A673 (cell line): ENCODE results near the gene DLX5. TPM values are rescaled to one million over a fixed set of nuclear protein-coding genes. Genes with fewer than 3 reads are reported as not detected.
"Not testable (repeated sequence)": the region's sequence is repeated elsewhere in the genome, so short reads cannot be mapped to it uniquely, and the experiment has no call there.

ENCODE experiments used
- Bru-seq: library from RNA; stranded (reverse); fragments of 400-500 nt; gene quantifications from one replicate; lab custom pipeline; 2021; lab: Mats Ljungman, UMichigan
- BruChase-seq, 2 experiments: library from RNA; stranded (reverse); fragments of 400-500 nt; gene quantifications; one replicate each; lab custom pipeline; 2021; lab: Mats Ljungman, UMichigan
- BruUV-seq: library from RNA; stranded (reverse); fragments of 400-500 nt; replicated peaks from 2 replicates; lab custom pipeline; 2021; lab: Mats Ljungman, UMichigan
- CTCF ChIA-PET: fragments of 300-600 bp; sonication (Branson Sonifier 250); formaldehyde crosslinking; loops from one replicate; lab custom pipeline; 2022; ENCODE audit warnings: antibody characterized with exemption; lab: Charles Lee
- POLR2A ChIA-PET: fragments of 300-600 bp; sonication (Branson Sonifier 250); formaldehyde crosslinking; loops from one replicate; lab custom pipeline; 2022; ENCODE audit warnings: antibody characterized with exemption; ENCODE audit not compliant: low non-redundant PET; lab: Charles Lee
- DNase-seq: peaks from one replicate; pipeline ENCODE4 v3.0.0-alpha.2; 2015; ENCODE audit warnings: low spot score
- H3K27ac ChIP-seq: fragments of 200-600 bp; sonication (generic); 2 replicates; pipeline ENCODE4 v1.5.1; 2016; ENCODE audit warnings: mixed run types, low read depth, mild to moderate bottlenecking, mixed read lengths, antibody characterized with exemption, low read length; ENCODE audit not compliant: poor library complexity, severe bottlenecking
- H3K27me3 ChIP-seq: fragments of 200-600 bp; sonication (generic); replicated peaks from 2 replicates; pipeline ENCODE4 v1.6.1; 2017; ENCODE audit warnings: mixed run types, low read depth, mild to moderate bottlenecking, mixed read lengths, antibody characterized with exemption, low read length; ENCODE audit not compliant: insufficient read depth, poor library complexity
- H3K36me3 ChIP-seq: fragments of 200-600 bp; sonication (generic); 2 replicates; pipeline ENCODE4 v1.6.1; 2016; ENCODE audit warnings: mixed run types, mild to moderate bottlenecking, mixed read lengths, antibody characterized with exemption, low read length; ENCODE audit not compliant: insufficient read depth, poor library complexity, severe bottlenecking
- H3K4me1 ChIP-seq: fragments of 200-600 bp; sonication (generic); 2 replicates; pipeline ENCODE4 v1.6.1; 2017; ENCODE audit warnings: mixed run types, mild to moderate bottlenecking, mixed read lengths, antibody characterized with exemption, low read length; ENCODE audit not compliant: insufficient read depth, poor library complexity, severe bottlenecking
- H3K4me3 ChIP-seq: fragments of 200-600 bp; sonication (generic); 2 replicates; pipeline ENCODE4 v1.5.1; 2016; ENCODE audit warnings: low read depth, mixed run types, mild to moderate bottlenecking, mixed read lengths, low read length; ENCODE audit not compliant: poor library complexity, severe bottlenecking
- H3K9me3 ChIP-seq: fragments of 200-600 bp; sonication (generic); 2 replicates; pipeline ENCODE4 v1.6.1; 2016; ENCODE audit warnings: mixed run types, low read depth, mild to moderate bottlenecking, mixed read lengths, antibody characterized with exemption, low read length; ENCODE audit not compliant: poor library complexity, severe bottlenecking
- EZH2 ChIP-seq: fragments of 200-600 bp; sonication (generic); IDR thresholded peaks from 2 replicates; pipeline ENCODE4 v1.6.1; 2017; ENCODE audit warnings: borderline replicate concordance, low read depth, mild to moderate bottlenecking, mixed read lengths, antibody characterized with exemption, low read length; ENCODE audit not compliant: poor library complexity, severe bottlenecking
- intact Hi-C: fragments of 100-400 bp; cut with micrococcal nuclease; formaldehyde crosslinking; loops from one replicate; pipeline ENCODE4 v1.10.0; 2022; ENCODE audit not compliant: unreplicated experiment
- long read RNA-seq: library from polyadenylated mRNA; stranded (forward); transcript quantifications from one replicate; pipeline ENCODE4 v2.0.0, GENCODE V29; 2022
- total RNA-seq: library from RNA; stranded (reverse); gene quantifications from 2 replicates; pipeline ENCODE4 v1.2.3, GENCODE V29; 2021
- TF ChIP-seq, protein P1 (sequence below): fragments of 300-800, 200-600 bp; sonication (generic); conservative IDR thresholded peaks from 2 replicates; pipeline ENCODE4 v1.5.1; 2017; ENCODE audit warnings: low read depth, mild to moderate bottlenecking, antibody characterized with exemption, low read length, moderate library complexity, mixed read lengths

The DLX5 gene
- total RNA-seq: 69.6 and 82.1 TPM in 2 replicates
- percentile 96 among the genes with signal in this experiment for Bru-seq, nascent RNA
- percentile 95 among the genes with signal in this experiment for BruChase-seq, experiment 1, labeled RNA remaining after a 2-hour chase
- percentile 89 among the genes with signal in this experiment for BruChase-seq, experiment 2, labeled RNA remaining after a 6-hour chase
- long read RNA-seq, transcript DLX5-203 (3 exons, 1,062 nt): minor isoform, 8 of 105 reads
- long read RNA-seq, transcript DLX5-201 (3 exons, 1,422 nt): major isoform, 89 of 105 reads
- long read RNA-seq, partial matches to known transcripts: 3 of 105 reads
- long read RNA-seq, other reads (novel, unspliced or antisense): 5 of 105 reads

DNA sequence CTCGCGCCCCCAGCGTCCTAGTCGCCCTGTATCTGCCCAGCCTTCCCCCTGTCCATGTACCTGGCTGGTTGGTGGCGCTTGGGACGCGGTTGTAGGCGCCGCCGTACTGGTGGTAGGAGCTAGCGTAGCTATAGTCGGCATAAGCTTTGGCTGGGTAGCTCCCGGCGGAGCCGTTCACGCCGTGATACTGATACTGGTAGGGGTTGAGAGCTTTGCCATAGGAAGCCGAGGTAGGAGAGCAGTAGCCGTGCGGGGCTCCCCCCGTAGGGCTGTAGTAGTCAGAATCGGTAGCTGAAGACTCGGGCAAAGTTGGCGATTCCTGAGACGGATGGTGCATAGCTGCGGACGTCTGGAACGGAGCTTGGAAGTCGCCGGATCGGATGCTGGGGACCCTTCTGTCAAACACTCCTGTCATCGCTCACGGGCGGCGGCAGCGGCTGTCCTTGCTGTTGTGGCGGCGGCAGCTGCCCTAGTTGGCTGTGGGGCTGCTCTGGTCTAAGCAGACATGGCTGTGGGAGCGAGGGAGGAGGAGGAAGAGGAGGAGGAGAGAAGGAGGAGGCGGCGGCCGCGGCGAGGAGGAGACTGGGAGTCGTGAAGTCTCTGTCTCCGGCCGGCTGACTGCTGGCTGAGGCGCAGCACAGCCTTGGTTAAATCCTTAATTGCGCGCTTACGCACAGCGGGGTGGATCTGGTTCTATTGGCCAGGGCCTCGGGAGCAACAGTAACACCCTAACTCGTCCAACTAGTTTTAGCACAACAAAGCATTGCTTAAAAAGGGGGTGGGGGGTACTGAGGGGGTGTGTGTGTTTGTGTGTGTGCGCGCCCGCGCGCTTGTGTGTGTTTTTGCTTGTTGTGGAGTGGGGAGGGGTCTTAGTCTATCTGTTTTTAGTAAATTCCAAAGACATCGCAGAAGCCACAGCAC, at the start of gene DLX5:
Gene DLX5, minus strand, starts transcription at position 623 of the 921 bp plus-strand sequence. Its CDS starts 208 bp downstream, at position 415.
- POLR2A ChIA-PET: no interaction called here
- H3K4me1 ChIP-seq: peaks cover 16% of the 10 kb centered on the region
- CTCF ChIA-PET: interaction anchor here (0.5 to 0.9 kb wide), 2 partner anchors 9 to 19 kb away, joined by 3 to 9 read pairs; partner anchors contain the start of gene DLX6
- intact Hi-C loops: loop anchor here (2.0 to 10.0 kb wide), 3 partner anchors 610 to 800 kb away; partner anchors contain the start of gene SLC25A13
- peak; percentile 90 for DNase-seq
- no peak for TF ChIP-seq EZH2
- TF ChIP-seq, protein P1, sequence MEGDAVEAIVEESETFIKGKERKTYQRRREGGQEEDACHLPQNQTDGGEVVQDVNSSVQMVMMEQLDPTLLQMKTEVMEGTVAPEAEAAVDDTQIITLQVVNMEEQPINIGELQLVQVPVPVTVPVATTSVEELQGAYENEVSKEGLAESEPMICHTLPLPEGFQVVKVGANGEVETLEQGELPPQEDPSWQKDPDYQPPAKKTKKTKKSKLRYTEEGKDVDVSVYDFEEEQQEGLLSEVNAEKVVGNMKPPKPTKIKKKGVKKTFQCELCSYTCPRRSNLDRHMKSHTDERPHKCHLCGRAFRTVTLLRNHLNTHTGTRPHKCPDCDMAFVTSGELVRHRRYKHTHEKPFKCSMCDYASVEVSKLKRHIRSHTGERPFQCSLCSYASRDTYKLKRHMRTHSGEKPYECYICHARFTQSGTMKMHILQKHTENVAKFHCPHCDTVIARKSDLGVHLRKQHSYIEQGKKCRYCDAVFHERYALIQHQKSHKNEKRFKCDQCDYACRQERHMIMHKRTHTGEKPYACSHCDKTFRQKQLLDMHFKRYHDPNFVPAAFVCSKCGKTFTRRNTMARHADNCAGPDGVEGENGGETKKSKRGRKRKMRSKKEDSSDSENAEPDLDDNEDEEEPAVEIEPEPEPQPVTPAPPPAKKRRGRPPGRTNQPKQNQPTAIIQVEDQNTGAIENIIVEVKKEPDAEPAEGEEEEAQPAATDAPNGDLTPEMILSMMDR: no peak
- H3K27ac ChIP-seq: peak within 1 kb of the TSS; percentile 88
- H3K36me3 ChIP-seq: peaks cover 38% of the 10 kb centered on the region
- peaks cover 3% of the 10 kb centered on the region for H3K27me3 ChIP-seq
- H3K4me3 ChIP-seq: peak within 1 kb of the TSS; percentile 76
- H3K9me3 ChIP-seq: no peaks in the 10 kb centered on the region
- BruUV-seq: no TSS peak

DNA sequence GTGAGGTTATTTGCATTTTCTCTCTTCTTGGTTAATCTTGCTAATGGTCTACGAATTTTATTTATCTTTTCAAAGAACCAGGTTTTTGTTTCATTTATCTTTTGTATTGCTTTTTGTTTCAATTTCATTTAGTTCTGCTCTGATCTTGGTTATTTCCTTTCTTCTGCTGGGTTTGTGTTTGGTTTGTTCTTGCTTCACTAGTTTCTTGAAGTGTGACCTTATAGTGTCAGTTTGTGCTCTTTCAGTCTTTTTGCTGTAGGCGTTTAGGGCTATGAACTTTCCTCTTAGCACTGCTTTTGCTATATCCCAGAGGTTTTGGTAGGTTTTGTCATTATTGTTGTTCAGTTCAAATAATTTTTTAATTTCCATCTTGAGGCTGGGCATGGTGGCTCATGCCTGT, 47.4 kb upstream of the DLX5 start:
- intact Hi-C loops, H3K27ac ChIP-seq, DNase-seq, H3K27me3 ChIP-seq, H3K4me1 ChIP-seq, BruUV-seq, H3K9me3 ChIP-seq, H3K36me3 ChIP-seq, POLR2A ChIA-PET, H3K4me3 ChIP-seq, CTCF ChIA-PET: not testable (repeated sequence)

DNA sequence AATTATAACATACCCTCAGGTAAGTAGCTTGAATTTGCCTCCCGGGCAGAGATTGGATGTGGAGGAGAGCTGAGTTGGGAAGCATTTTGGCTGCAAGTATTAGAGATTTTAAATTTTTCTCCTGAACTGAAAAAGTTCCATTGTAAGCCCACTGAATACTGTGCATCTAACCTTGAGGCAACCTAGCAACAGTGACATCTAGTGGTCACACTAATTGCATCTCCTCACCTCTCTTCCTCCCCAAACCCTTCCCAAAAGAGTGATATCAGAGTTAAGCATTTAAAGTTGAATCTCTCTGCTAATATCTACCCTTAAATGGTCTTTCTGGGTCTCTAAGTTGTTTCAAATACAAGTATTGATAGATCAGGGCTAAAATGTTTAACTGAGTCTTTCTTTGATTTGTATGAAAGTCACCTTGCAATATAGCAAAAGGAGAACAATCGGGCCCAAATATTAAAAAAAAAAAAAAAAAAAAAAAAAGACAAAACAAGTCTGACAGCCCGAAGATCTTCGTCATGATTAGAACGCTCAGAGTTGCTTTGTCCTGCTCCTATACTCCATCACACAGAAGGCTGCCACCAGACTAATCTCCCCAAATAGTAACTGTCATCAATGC, 40.4 kb upstream of the DLX5 start:
- intact Hi-C loops: loop anchor here (1.0 kb wide), 1 partner anchor 1149 kb away; no protein-coding TSS in a partner anchor
- BruUV-seq: no TSS peak
- ChIA-PET POLR2A (no interaction called here), CTCF (no interaction called here)
- H3K4me1 ChIP-seq: no peaks in the 10 kb centered on the region
- no peak for TF ChIP-seq EZH2
- TF ChIP-seq, protein P1: peak; percentile 82
- DNase-seq: peak; percentile 70
- H3K4me3 ChIP-seq: no peak overlapping the region
- H3K27ac ChIP-seq: no peak overlapping the region
- H3K27me3 ChIP-seq: no peaks in the 10 kb centered on the region
- no peaks in the 10 kb centered on the region for H3K36me3 ChIP-seq
- no peaks in the 10 kb centered on the region for H3K9me3 ChIP-seq
